Measurements from ENCODE around the gene JAG1. TPM values are rescaled to one million over a fixed set of nuclear protein-coding genes. Genes with fewer than 3 reads are reported as not detected.

JAG1 gene
- total RNA-seq, 1 donor = 60.1 TPM

- no peak for DNase-seq (ENCODE audit: insufficient read length, low spot score, missing footprints)
- Histone ChIP-seq H3K4me1 (ENCODE audit: insufficient read depth, low read length) (no peaks in the 10 kb centered on the region), H3K9me3 (ENCODE audit: low read depth, low read length) (no peaks in the 10 kb centered on the region), H3K36me3 (ENCODE audit: insufficient read depth, low read length) (no peaks in the 10 kb centered on the region), H4K20me1 (ENCODE audit: insufficient read depth, low read length) (no peaks in the 10 kb centered on the region), H2AFZ (ENCODE audit: low read length) (no peak overlapping the region), H3K79me2 (ENCODE audit: insufficient read depth, low read length) (no peaks in the 10 kb centered on the region), H3K27me3 (ENCODE audit: insufficient read depth, low read length) (no peaks in the 10 kb centered on the region), H3K4me2 (ENCODE audit: insufficient read depth, low read length) (no peak overlapping the region), H3K4me3 (ENCODE audit: insufficient read depth, low read length) (no peak overlapping the region), H3K27ac (ENCODE audit: low read depth, low read length) (no peak overlapping the region)
- no peak for TF ChIP-seq CTCF (IDR thresholded peaks at IDR 0.05; ENCODE audit: extremely low read depth, low read depth, low read length)
These were observed 12.7 kb upstream of the JAG1 start for GRCh38 chr20:10686356-10687133.

GRCh38 chr20:10683537-10683936, 9.7 kb upstream of the JAG1 start:
- no peaks in the 10 kb centered on the region for H4K20me1 ChIP-seq (ENCODE audit: insufficient read depth, low read length)
- no peaks in the 10 kb centered on the region for H3K79me2 ChIP-seq (ENCODE audit: insufficient read depth, low read length)
- no peaks in the 10 kb centered on the region for H3K36me3 ChIP-seq (ENCODE audit: insufficient read depth, low read length)
- DNase-seq (ENCODE audit: insufficient read length, low spot score, missing footprints) = no peak
- no peaks in the 10 kb centered on the region for H3K27me3 ChIP-seq (ENCODE audit: insufficient read depth, low read length)
- H2AFZ ChIP-seq (ENCODE audit: low read length) = no peak overlapping the region
- no peaks in the 10 kb centered on the region for H3K9me3 ChIP-seq (ENCODE audit: low read depth, low read length)
- H3K4me3 ChIP-seq (ENCODE audit: insufficient read depth, low read length) = no peak overlapping the region
- H3K4me1 ChIP-seq (ENCODE audit: insufficient read depth, low read length) = peaks cover 11% of the 10 kb centered on the region
- H3K27ac ChIP-seq (ENCODE audit: low read depth, low read length) = no peak overlapping the region
- no peak overlapping the region for H3K4me2 ChIP-seq (ENCODE audit: insufficient read depth, low read length)
- TF ChIP-seq CTCF (IDR thresholded peaks at IDR 0.05; ENCODE audit: extremely low read depth, low read depth, low read length) = no peak

- Histone ChIP-seq H3K36me3 (ENCODE audit: insufficient read depth, low read length) (no peaks in the 10 kb centered on the region), H3K27me3 (ENCODE audit: insufficient read depth, low read length) (no peaks in the 10 kb centered on the region), H3K9me3 (ENCODE audit: low read depth, low read length) (no peaks in the 10 kb centered on the region), H4K20me1 (ENCODE audit: insufficient read depth, low read length) (no peaks in the 10 kb centered on the region), H3K4me1 (ENCODE audit: insufficient read depth, low read length) (peaks cover 11% of the 10 kb centered on the region), H3K4me3 (ENCODE audit: insufficient read depth, low read length) (no peak overlapping the region), H3K27ac (ENCODE audit: low read depth, low read length) (no peak overlapping the region), H3K79me2 (ENCODE audit: insufficient read depth, low read length) (no peaks in the 10 kb centered on the region), H3K4me2 (ENCODE audit: insufficient read depth, low read length) (no peak overlapping the region), H2AFZ (ENCODE audit: low read length) (no peak overlapping the region)
- DNase-seq (ENCODE audit: insufficient read length, low spot score, missing footprints) = no peak
- no peak for TF ChIP-seq CTCF (IDR thresholded peaks at IDR 0.05; ENCODE audit: extremely low read depth, low read depth, low read length)
These were observed 9.1 kb upstream of the JAG1 start for GRCh38 chr20:10682939-10683338.

GRCh38 chr20:10681494-10681893, 7.7 kb upstream of the JAG1 start:
- no peaks in the 10 kb centered on the region for H3K9me3 ChIP-seq (ENCODE audit: low read depth, low read length)
- H3K27ac ChIP-seq (ENCODE audit: low read depth, low read length) = no peak overlapping the region
- H3K4me1 ChIP-seq (ENCODE audit: insufficient read depth, low read length) = peaks cover 11% of the 10 kb centered on the region
- no peak overlapping the region for H3K4me3 ChIP-seq (ENCODE audit: insufficient read depth, low read length)
- no peak overlapping the region for H3K4me2 ChIP-seq (ENCODE audit: insufficient read depth, low read length)
- H3K36me3 ChIP-seq (ENCODE audit: insufficient read depth, low read length) = no peaks in the 10 kb centered on the region
- no peak overlapping the region for H2AFZ ChIP-seq (ENCODE audit: low read length)
- H3K79me2 ChIP-seq (ENCODE audit: insufficient read depth, low read length) = no peaks in the 10 kb centered on the region
- DNase-seq (ENCODE audit: insufficient read length, low spot score, missing footprints) = no peak
- TF ChIP-seq CTCF (IDR thresholded peaks at IDR 0.05; ENCODE audit: extremely low read depth, low read depth, low read length) = no peak
- no peaks in the 10 kb centered on the region for H4K20me1 ChIP-seq (ENCODE audit: insufficient read depth, low read length)
- no peaks in the 10 kb centered on the region for H3K27me3 ChIP-seq (ENCODE audit: insufficient read depth, low read length)

All from osteoblast (primary cell).